ENCODE measurements around the gene ARHGEF37. TPM values are rescaled to one million over a fixed set of nuclear protein-coding genes. Genes with fewer than 3 reads are reported as not detected.

ARHGEF37 gene
- total RNA-seq, 1 experiment from 2014 or later: 0.32 TPM

DNA sequence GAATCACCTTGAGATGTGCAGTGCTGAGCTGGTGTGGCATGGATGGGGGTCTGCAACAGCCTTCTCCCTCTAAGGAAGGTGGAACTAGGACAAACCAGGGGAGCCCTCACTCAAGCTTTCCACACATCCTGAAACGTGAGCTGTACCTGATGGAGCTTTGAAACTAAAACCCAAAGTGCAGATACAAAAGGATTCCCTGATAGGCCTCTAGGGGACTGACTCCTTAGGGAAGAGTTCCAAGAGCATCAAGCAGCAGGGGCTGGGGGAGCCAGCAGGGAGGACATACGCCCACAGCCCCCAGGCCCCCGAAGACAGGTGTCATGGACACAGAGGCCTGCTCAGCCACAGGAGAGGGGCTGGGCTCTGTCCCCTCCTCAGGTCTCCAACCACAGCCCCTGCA, 17.7 kb downstream of the ARHGEF37 start:
- DNase-seq (ENCODE audit: low read depth in 1 of 2, low spot score in 2 of 2): no peak
- Histone ChIP-seq H3K27ac (no peak overlapping the region), H3K27me3 (replicated peaks) (no peaks in the 10 kb centered on the region), H3K36me3 (no peaks in the 10 kb centered on the region), H3K4me1 (replicated peaks) (peaks cover 14% of the 10 kb centered on the region), H3K4me3 (no peak overlapping the region), H3K9me3 (replicated peaks) (no peaks in the 10 kb centered on the region)

DNA sequence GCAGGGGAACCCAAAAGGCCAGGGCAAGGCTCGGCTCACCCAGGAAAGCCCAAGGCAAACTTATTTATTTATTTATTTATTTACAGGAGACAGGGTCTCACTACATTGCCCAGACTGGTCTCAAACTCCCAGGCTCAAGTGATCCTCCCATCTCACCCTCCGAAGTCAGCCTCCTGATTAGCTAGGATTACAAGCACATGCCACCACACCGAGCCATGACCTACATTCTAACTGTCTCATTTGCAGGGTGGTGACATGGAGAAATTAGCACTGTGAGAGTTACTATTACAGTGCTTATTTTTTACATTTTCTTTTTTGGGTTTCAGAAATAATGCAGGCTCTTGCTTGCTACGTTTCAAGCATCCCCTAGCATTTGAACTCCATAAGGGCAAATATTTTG, 18.1 kb downstream of the ARHGEF37 start:
- Histone ChIP-seq H3K27me3 (replicated peaks) (no peaks in the 10 kb centered on the region), H3K4me3 (no peak overlapping the region), H3K9me3 (replicated peaks) (no peaks in the 10 kb centered on the region), H3K36me3 (no peaks in the 10 kb centered on the region), H3K4me1 (replicated peaks) (peaks cover 11% of the 10 kb centered on the region), H3K27ac (no peak overlapping the region)
- no peak for DNase-seq (ENCODE audit: low read depth in 1 of 2, low spot score in 2 of 2)

DNA sequence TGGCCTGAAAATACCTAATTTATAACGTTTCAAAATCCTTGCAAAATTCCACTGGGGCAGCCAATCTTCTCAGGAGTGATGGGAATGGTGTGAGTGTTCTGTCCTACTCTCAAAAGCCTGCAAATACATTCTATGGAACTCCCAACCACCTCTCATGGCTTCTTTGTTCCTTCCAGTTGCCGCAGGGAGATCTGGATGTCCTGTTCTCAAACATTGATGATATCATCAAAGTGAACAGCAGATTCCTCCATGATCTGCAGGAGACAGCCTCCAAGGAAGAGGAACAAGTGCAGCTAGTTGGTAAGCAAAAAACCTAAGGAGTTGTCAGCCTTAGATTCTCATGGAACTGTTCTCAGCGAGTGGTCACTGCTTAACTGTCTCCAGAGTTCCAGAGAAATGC, 19.6 kb downstream of the ARHGEF37 start:
- Histone ChIP-seq H3K9me3 (replicated peaks) (no peaks in the 10 kb centered on the region), H3K4me1 (replicated peaks) (peaks cover 7% of the 10 kb centered on the region), H3K36me3 (no peaks in the 10 kb centered on the region), H3K27me3 (replicated peaks) (no peaks in the 10 kb centered on the region), H3K27ac (no peak overlapping the region), H3K4me3 (no peak overlapping the region)
- no peak for DNase-seq (ENCODE audit: low read depth in 1 of 2, low spot score in 2 of 2)

DNA sequence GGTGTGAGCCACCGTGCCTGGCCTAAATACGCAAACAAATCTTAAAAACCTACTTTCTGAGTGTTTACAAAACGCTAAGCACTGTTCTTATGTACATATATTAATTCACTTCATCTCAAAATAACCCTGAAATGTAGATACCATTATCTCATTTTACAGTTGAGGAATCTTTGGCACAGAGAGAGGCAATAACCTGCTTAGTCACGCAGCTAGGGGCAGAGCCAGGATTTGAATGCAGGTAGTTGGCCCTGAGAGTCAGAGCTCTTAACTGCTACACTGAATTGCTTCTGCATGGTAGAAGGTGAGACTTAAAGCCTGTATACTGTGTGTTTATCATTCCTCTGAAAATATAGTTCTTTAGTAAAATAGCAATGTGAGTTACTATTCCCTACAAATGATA, 21.9 kb downstream of the ARHGEF37 start:
- no peak for DNase-seq (ENCODE audit: low read depth in 1 of 2, low spot score in 2 of 2)
- no peak overlapping the region for H3K4me3 ChIP-seq
- no peak overlapping the region for H3K27ac ChIP-seq
- H3K4me1 ChIP-seq (replicated peaks): peaks cover 14% of the 10 kb centered on the region
- no peaks in the 10 kb centered on the region for H3K36me3 ChIP-seq
- no peaks in the 10 kb centered on the region for H3K9me3 ChIP-seq (replicated peaks)
- no peaks in the 10 kb centered on the region for H3K27me3 ChIP-seq (replicated peaks)

DNA sequence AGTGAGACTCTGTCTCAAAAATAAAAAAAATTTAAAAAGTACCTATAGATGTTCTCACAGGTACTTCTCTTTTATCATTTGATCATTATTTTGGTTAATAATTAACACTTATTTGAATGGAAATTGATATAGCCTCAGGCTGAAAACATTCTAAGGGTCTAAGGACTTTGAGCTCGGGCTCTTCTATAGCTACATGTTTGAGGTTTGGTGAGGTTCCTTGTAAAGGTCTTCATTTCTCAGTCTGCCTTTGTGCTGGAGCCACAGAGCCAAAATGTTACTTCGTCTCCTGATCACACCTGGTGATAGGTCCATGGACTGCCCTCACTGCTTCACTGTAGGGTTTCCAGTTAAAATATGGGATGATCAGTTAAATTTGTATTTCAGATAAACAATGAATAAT, 22.6 kb downstream of the ARHGEF37 start:
- Histone ChIP-seq H3K9me3 (replicated peaks) (no peaks in the 10 kb centered on the region), H3K27me3 (replicated peaks) (no peaks in the 10 kb centered on the region), H3K27ac (no peak overlapping the region), H3K4me1 (replicated peaks) (peaks cover 14% of the 10 kb centered on the region), H3K4me3 (no peak overlapping the region), H3K36me3 (no peaks in the 10 kb centered on the region)
- DNase-seq (ENCODE audit: low read depth in 1 of 2, low spot score in 2 of 2): no peak

DNA sequence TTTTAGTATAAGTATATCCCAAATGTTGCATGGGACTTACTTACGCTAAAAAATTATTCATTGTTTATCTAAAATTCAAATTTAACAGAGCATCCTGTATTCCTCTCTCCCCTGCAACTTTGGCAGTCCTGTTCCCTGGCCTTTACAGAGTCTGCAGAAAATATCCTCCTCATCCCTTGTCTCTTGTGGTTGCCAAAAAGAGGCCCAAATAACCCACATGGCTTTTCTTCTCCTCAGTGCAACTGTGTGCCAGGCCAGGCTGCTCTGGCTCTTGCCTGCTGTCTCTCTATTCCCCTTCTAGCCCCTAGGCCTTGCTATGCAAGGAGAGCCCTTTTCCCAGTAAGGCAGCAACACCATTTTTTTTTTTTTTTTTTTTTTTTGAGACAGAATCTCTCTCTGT, 23.0 kb downstream of the ARHGEF37 start:
- Histone ChIP-seq H3K36me3 (no peaks in the 10 kb centered on the region), H3K9me3 (replicated peaks) (no peaks in the 10 kb centered on the region), H3K27ac (no peak overlapping the region), H3K4me3 (no peak overlapping the region), H3K4me1 (replicated peaks) (peaks cover 14% of the 10 kb centered on the region), H3K27me3 (replicated peaks) (no peaks in the 10 kb centered on the region)
- DNase-seq (ENCODE audit: low read depth in 1 of 2, low spot score in 2 of 2): no peak

DNA sequence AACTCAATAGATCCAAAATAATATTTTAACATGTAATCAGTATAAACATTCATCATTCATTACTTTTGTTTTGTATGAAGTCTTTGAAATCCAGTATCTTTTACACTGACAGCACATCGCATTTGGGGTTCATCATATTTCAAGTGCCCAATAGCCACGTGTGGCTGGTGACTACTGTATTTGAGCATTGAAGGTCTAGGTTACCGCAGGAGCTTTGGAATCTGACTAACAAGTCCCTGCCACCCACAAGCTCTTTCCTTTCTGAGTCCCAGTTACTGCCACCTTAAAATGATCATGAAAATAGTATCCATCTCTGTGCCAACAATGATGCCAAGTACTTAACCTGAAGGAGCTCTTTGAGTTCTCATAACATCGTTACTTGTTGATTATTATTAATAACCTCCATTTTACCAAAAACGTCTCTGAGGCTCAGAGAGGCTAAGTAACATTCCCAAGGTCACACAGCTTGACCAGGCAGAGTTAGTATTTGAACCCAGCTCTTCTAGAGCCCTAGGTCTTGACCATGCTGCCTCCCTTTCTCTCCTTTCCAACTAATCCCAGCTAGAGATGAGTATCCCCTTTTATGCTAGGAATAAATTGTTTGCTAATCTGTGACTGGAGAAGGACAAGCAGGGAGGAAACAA, 24.2 kb downstream of the ARHGEF37 start:
- H3K9me3 ChIP-seq (replicated peaks): no peaks in the 10 kb centered on the region
- H3K27me3 ChIP-seq (replicated peaks): no peaks in the 10 kb centered on the region
- H3K4me3 ChIP-seq: no peak overlapping the region
- H3K27ac ChIP-seq: peak overlapping the region; percentile 82
- no peak for DNase-seq (ENCODE audit: low read depth in 1 of 2, low spot score in 2 of 2)
- no peaks in the 10 kb centered on the region for H3K36me3 ChIP-seq
- H3K4me1 ChIP-seq (replicated peaks): peaks cover 14% of the 10 kb centered on the region

DNA sequence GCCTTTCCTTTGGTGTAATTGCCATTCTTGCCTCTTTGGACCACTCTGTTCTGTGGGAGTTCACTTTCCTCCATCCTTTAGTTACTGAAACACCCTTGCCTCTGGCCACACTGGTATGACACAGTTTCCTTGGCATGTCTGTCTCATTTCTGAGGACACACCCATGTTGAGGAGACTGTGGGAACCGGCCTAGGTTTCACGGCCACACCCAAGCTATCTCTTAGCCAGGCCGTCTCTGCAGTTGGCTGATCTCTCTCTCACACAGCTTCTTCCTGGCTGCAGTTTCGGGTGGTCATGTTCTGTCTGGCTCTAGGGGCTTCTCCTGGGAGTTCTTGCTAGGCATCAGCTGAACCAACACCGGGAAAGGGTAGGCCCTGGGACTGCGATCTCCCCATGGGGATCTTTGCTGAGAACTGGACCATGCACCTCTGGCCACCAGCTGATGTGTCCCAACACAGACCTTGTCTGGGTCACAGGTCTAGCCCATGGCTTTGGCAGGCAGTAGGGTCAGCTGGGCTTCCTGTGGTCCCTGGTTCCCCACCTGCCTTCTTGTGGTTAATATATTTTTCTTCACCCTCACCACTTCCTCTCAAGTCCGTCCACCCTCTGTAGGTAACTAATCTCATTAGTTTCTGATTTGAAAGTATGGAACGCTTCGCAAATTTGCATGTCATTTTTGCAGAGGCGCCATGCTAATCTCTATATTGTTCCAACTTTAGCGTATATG, 24.9 kb downstream of the ARHGEF37 start:
- Histone ChIP-seq H3K9me3 (replicated peaks) (no peaks in the 10 kb centered on the region), H3K27ac (peak overlapping the region; percentile 82), H3K4me3 (no peak overlapping the region), H3K27me3 (replicated peaks) (no peaks in the 10 kb centered on the region), H3K36me3 (no peaks in the 10 kb centered on the region), H3K4me1 (replicated peaks) (peaks cover 19% of the 10 kb centered on the region)
- DNase-seq (ENCODE audit: low read depth in 1 of 2, low spot score in 2 of 2): peak; percentile 85 to 92

DNA sequence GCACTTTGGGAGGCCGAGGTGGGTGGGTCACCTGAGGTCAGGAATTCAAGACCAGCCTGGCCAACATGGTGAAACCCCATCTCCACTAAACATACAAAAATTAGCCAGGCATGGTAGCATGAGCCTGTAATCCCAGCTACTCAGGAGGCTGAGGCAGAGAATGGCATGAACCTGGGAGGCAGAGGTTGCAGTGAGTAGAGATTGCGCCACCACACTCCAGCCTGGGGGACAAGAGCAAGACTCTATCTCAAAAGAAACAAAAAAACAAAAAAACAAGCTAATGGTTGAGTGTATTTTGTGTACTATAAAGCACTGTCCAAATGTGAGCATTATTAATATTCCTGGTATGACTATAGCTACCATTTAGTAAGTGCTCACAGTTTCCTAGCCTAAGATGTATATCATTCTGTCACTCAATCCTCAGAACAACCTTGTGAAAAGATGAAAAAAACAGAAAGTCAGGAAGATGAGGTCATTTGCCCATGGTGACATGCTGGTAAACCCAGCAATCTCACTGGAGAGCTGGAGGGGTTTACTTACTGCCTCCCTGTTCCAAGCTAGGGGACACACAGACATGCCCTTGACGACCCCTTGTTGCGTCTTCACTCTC, 27.7 kb downstream of the ARHGEF37 start:
- no peaks in the 10 kb centered on the region for H3K27me3 ChIP-seq (replicated peaks)
- peaks cover 23% of the 10 kb centered on the region for H3K4me1 ChIP-seq (replicated peaks)
- H3K36me3 ChIP-seq: no peaks in the 10 kb centered on the region
- DNase-seq (ENCODE audit: low read depth in 1 of 2, low spot score in 2 of 2): no peak
- no peak overlapping the region for H3K4me3 ChIP-seq
- no peak overlapping the region for H3K27ac ChIP-seq
- H3K9me3 ChIP-seq (replicated peaks): no peaks in the 10 kb centered on the region

DNA sequence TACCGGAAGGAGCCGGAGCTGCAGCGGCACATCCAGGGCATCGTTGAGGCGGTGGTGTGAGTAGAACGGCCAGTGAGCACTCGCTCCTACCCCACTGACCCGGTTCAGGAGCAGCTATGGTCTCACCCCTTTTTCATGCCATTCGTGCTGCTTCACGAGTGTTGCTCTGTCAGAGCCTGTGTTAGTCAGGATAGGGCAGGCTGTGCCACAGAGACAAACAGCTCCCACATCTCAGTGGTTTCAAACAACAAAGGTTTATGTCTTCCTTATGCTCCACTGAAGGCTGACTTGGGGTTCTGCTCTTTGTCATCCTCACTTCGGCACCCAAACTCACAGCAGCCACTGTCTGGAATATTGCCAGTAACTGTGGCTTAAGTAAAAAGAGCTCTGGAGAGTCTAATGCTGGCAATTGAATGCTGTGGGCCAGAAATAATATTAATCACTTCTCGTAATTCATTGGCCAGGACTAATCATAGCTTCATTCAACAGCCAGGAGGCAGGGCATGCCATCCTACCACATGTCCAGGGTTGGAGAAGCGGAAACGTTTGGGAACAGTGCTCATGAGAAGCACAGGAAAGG, 28.4 kb downstream of the ARHGEF37 start:
- no peak overlapping the region for H3K27ac ChIP-seq
- no peak overlapping the region for H3K4me3 ChIP-seq
- no peaks in the 10 kb centered on the region for H3K27me3 ChIP-seq (replicated peaks)
- no peaks in the 10 kb centered on the region for H3K36me3 ChIP-seq
- peaks cover 23% of the 10 kb centered on the region for H3K4me1 ChIP-seq (replicated peaks)
- H3K9me3 ChIP-seq (replicated peaks): no peaks in the 10 kb centered on the region
- DNase-seq (ENCODE audit: low read depth in 1 of 2, low spot score in 2 of 2): no peak

DNA sequence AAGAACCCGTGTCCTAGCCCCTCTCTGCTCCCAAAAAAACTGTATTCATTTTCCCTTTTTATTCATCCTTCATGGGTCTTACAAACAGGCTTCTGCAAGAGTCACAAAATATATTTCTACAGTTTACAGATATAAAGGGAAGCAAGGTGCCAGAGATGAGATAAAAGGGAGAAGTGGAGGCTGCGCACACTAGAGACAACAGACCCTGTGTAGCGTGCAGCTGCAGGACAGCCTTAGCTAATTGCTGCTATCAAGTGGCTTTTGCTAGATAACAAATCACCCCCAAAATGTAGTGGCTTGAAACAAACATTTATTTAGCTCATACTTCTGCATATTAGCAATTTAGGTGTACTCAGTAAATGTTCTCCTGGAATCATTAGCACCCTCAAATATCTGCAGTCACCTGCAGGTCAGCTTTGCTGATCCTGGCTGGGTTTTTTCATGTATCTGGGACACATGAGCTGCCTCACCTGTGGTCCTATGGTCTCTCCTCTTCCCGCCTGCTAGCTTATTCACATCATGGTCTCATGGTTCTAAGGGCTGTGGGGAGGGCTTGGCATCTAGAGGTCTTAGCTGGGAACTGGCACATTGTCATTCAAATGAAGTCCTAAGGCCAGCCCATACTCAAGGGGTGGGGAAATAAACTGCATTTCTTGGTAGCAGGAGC, 29.4 kb downstream of the ARHGEF37 start:
- peaks cover 18% of the 10 kb centered on the region for H3K4me1 ChIP-seq (replicated peaks)
- no peak overlapping the region for H3K27ac ChIP-seq
- H3K36me3 ChIP-seq: no peaks in the 10 kb centered on the region
- H3K9me3 ChIP-seq (replicated peaks): no peaks in the 10 kb centered on the region
- DNase-seq (ENCODE audit: low read depth in 1 of 2, low spot score in 2 of 2): no peak
- H3K4me3 ChIP-seq: no peak overlapping the region
- H3K27me3 ChIP-seq (replicated peaks): no peaks in the 10 kb centered on the region

DNA sequence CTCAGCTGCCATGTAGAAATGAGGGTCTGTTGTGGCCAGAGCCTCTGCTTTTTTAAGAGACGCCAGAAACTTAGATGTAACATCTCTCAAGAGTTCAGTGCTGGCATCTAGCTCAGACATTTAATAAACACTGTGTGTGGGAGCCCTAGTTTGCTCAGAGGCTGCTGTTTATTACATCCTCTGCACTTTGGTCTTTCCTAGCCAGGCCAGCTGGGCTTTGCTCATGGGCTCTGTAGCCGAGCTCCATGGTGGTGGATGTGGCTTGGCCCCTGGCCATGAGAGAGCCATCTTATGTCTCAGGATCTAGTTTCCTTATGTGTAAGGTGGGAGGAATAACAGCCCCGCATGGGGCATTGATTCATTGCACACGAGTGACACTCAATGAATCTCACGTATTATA, 30.0 kb downstream of the ARHGEF37 start:
- peak in 1 of 2 experiments; percentile 36 for DNase-seq (ENCODE audit: low read depth in 1 of 2, low spot score in 2 of 2)
- no peak overlapping the region for H3K27ac ChIP-seq
- H3K27me3 ChIP-seq (replicated peaks): no peaks in the 10 kb centered on the region
- no peaks in the 10 kb centered on the region for H3K9me3 ChIP-seq (replicated peaks)
- H3K36me3 ChIP-seq: no peaks in the 10 kb centered on the region
- H3K4me3 ChIP-seq: no peak overlapping the region
- peaks cover 12% of the 10 kb centered on the region for H3K4me1 ChIP-seq (replicated peaks)

DNA sequence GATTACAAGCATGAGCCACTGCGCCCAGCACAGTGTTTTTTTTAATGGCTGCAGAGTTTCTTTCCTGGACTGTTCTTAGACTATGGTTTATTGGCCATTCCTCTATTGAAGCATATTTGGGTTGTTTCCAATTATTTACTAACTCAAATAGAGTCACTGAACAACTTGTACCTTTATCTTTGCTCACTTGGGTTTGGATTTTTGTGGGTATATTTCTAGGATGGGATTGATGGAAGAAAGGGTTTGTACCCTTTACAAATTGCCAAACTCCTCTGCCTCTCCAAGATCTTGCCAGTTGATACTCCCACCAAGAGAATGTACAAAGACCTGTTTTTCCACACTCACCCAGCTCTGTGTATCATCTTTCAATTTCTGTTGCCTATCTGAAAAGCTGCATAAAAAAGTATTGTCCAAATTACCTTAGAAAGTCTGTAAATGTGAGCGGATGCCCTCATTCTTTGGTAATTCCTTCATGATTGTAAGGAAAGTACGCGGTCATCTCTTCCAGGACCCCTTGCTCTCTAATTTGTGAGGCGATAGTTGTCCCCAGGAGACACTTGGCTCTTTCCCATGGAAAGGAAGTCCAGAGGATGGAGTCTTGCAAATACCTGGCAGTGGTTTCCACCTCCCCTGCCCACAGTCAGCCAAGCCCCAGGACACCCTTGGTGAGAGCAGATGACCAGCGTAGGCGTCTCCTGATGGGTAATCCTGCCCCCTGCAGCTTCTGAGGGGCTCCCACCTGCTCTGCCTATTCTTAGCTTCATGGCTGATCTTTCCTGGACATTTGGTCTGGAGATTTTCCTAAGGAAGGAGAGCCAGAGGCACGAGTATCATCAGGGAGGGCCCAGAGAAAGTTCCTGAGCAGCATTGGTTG, 33.0 kb downstream of the ARHGEF37 start:
- Histone ChIP-seq H3K9me3 (replicated peaks) (no peaks in the 10 kb centered on the region), H3K27me3 (replicated peaks) (no peaks in the 10 kb centered on the region), H3K36me3 (no peaks in the 10 kb centered on the region), H3K4me1 (replicated peaks) (peaks cover 15% of the 10 kb centered on the region), H3K4me3 (no peak overlapping the region), H3K27ac (no peak overlapping the region)
- DNase-seq (ENCODE audit: low read depth in 1 of 2, low spot score in 2 of 2): no peak
